HEK293T (cell line): ENCODE measurements around the gene LMTK2.
"Not testable (repeated sequence)": the region's sequence is repeated elsewhere in the genome, so short reads cannot be mapped to it uniquely, and the experiment has no call there.

Experiments
- BHLHE40 ChIP-seq: fragments of 450-650 bp; IDR thresholded peaks from 2 replicates; pipeline ENCODE4 v1.6.1; 2016; ENCODE audit warnings: mild to moderate bottlenecking, moderate library complexity, borderline replicate concordance
- ELF4 ChIP-seq: fragments of 450-650 bp; IDR thresholded peaks from 2 replicates; pipeline ENCODE4 v1.6.1; 2017; ENCODE audit warnings: antibody characterized with exemption
- FOXA1 ChIP-seq: fragments of 450-650 bp; IDR thresholded peaks from 2 replicates; pipeline ENCODE4 v1.6.1; 2016; ENCODE audit warnings: mild to moderate bottlenecking
- FOXM1 ChIP-seq: fragments of 450-650 bp; IDR thresholded peaks from 2 replicates; pipeline ENCODE4 v1.6.1; 2017; ENCODE audit warnings: mild to moderate bottlenecking, borderline replicate concordance
- NFRKB ChIP-seq: fragments of 450-650 bp; IDR thresholded peaks from 2 replicates; pipeline ENCODE4 v1.6.1; 2016; ENCODE audit warnings: mild to moderate bottlenecking, moderate library complexity
- SP1 ChIP-seq: fragments of 450-650 bp; IDR thresholded peaks from 2 replicates; pipeline ENCODE4 v1.6.1; 2017
- ZNF384 ChIP-seq: fragments of 450-650 bp; IDR thresholded peaks from 2 replicates; pipeline ENCODE4 v1.6.1; 2016

DNA sequence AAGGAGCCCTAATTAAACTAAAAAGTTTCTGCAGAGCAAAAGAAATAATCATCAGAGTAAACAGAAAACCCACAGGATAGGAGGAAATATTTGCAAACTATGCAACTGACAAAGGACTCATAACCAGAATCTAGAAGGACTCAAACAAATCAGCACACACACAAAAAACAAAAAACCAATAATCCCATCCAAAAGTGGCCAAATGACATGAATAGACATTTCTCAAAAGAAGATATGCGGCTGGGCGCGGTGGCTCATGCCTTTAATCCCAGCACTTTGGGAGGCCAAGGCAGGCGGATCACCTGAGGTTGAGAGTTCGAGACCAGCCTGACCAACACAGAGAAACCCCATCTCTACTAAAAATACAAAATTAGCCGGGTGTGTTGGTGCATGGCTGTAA is 112.7 kb downstream of the LMTK2 start:
- TF ChIP-seq SP1, NFRKB, FOXM1, BHLHE40, ELF4, FOXA1, ZNF384: not testable (repeated sequence)
